Skeletal muscle tissue (tissue), 4 donors: Measurements from ENCODE around the gene SH3GLB2. TPM values are rescaled to one million over a fixed set of nuclear protein-coding genes. Genes with fewer than 3 reads are reported as not detected.
"Not testable (repeated sequence)": the region's sequence is repeated elsewhere in the genome, so short reads cannot be mapped to it uniquely, and the experiment has no call there.

Experiments used
- H3K27ac ChIP-seq: one replicate; pipeline ENCODE4 v1.7.0; 2013; ENCODE audit warnings: mild to moderate bottlenecking, low read depth, low read length, inconsistent platforms
- H3K27me3 ChIP-seq, 3 donors: one replicate each; pipeline ENCODE4 v1.7.0; 2013; ENCODE audit warnings: low read length in 3 of 3; ENCODE audit not compliant: control insufficient read depth in 3 of 3, insufficient read depth in 3 of 3
- H3K36me3 ChIP-seq, 3 donors: one replicate each; pipeline ENCODE4 v1.7.0; 2013; ENCODE audit warnings: low read length in 3 of 3; ENCODE audit not compliant: control insufficient read depth in 3 of 3, insufficient read depth in 3 of 3
- H3K4me1 ChIP-seq, 3 donors: one replicate each; pipeline ENCODE4 v1.7.0; 2013; ENCODE audit warnings: low read length in 3 of 3, mild to moderate bottlenecking in 3 of 3; ENCODE audit not compliant: control insufficient read depth in 3 of 3, insufficient read depth in 3 of 3
- H3K4me3 ChIP-seq, 3 donors: one replicate each; pipeline ENCODE4 v1.7.0; 2013; ENCODE audit warnings: low read length in 3 of 3
- H3K9ac ChIP-seq, 3 donors: one replicate each; pipeline ENCODE4 v1.7.0; 2013; ENCODE audit warnings: low read length in 3 of 3, mild to moderate bottlenecking in 3 of 3, moderate library complexity in 2 of 3, low read depth in 1 of 3
- H3K9me3 ChIP-seq, 3 donors: one replicate each; pipeline ENCODE4 v1.7.0; 2013; ENCODE audit warnings: low read length in 3 of 3; ENCODE audit not compliant: control insufficient read depth in 3 of 3
- total RNA-seq: library from RNA; depleted of rRNA; stranded (reverse); fragments of >200 nt; gene quantifications from one replicate; pipeline ENCODE4 v1.2.3, GENCODE V29; 2014
- donor health status: Osteomylitis.

The SH3GLB2 gene
- total RNA-seq, 1 donor from 2014 or later = 25.1 TPM

- no peak overlapping the region for H3K27ac ChIP-seq
- no peak overlapping the region for H3K9ac ChIP-seq
- H3K9me3 ChIP-seq = no peaks in the 10 kb centered on the region
- H3K4me1 ChIP-seq = no peaks in the 10 kb centered on the region
- H3K36me3 ChIP-seq = peaks cover 30 to 58% (median 48%) of the 10 kb centered on the region in 3 donors
- H3K4me3 ChIP-seq = no peak overlapping the region
- H3K27me3 ChIP-seq = no peaks in the 10 kb centered on the region
Observed at GRCh38 chr9:128979111-128979510, 49.0 kb downstream of the SH3GLB2 start.

GRCh38 chr9:128972956-128973355, 55.2 kb downstream of the SH3GLB2 start:
- no peak overlapping the region for H3K27ac ChIP-seq
- no peaks in the 10 kb centered on the region for H3K27me3 ChIP-seq
- H3K9me3 ChIP-seq = no peaks in the 10 kb centered on the region
- peaks cover 34 to 68% (median 59%) of the 10 kb centered on the region in 3 donors for H3K36me3 ChIP-seq
- H3K4me1 ChIP-seq = no peaks in the 10 kb centered on the region
- H3K4me3 ChIP-seq = no peak overlapping the region
- H3K9ac ChIP-seq = no peak overlapping the region

GRCh38 chr9:128969491-128969890, 58.6 kb downstream of the SH3GLB2 start:
- no peak overlapping the region for H3K9ac ChIP-seq
- H3K9me3 ChIP-seq = no peaks in the 10 kb centered on the region
- no peak overlapping the region for H3K27ac ChIP-seq
- H3K36me3 ChIP-seq = peaks cover 24 to 53% (median 50%) of the 10 kb centered on the region in 3 donors
- H3K4me1 ChIP-seq = no peaks in the 10 kb centered on the region
- H3K27me3 ChIP-seq = no peaks in the 10 kb centered on the region
- H3K4me3 ChIP-seq = no peak overlapping the region

- not testable (repeated sequence) for H3K4me1 ChIP-seq, H3K27ac ChIP-seq, H3K9ac ChIP-seq, H3K9me3 ChIP-seq, H3K4me3 ChIP-seq, H3K27me3 ChIP-seq
- peaks cover 10 to 37% (median 32%) of the 10 kb centered on the region in 3 donors for H3K36me3 ChIP-seq
Observed at GRCh38 chr9:128961403-128961802, 66.7 kb downstream of the SH3GLB2 start.

Other genes starting within 250 kb of the SH3GLB2 start
- 9.4 TPM for gene TBC1D13, start 241.1 kb downstream of the SH3GLB2 start, total RNA-seq
- gene ENDOG, start 209.8 kb downstream of the SH3GLB2 start, total RNA-seq = 19.3 TPM
- 11.0 TPM for gene SPOUT1, start 198.5 kb downstream of the SH3GLB2 start, total RNA-seq
- gene KYAT1, start 146.4 kb downstream of the SH3GLB2 start, total RNA-seq = 2.1 TPM
- gene LRRC8A, start 146.2 kb downstream of the SH3GLB2 start, total RNA-seq = 9.9 TPM
- 17.7 TPM for gene PHYHD1, start 107.3 kb downstream of the SH3GLB2 start, total RNA-seq
- gene DOLK, start 80.7 kb downstream of the SH3GLB2 start, total RNA-seq = 11.5 TPM
- 36.5 TPM for gene NUP188, start 80.6 kb downstream of the SH3GLB2 start, total RNA-seq
- 12.0 TPM for gene MIGA2, start 8.3 kb upstream of the SH3GLB2 start, total RNA-seq
- gene DOLPP1, start 52.8 kb upstream of the SH3GLB2 start, total RNA-seq = 5.2 TPM
- gene CRAT, start 82.5 kb upstream of the SH3GLB2 start, total RNA-seq = 27.1 TPM
- gene PTPA, start 83.1 kb upstream of the SH3GLB2 start, total RNA-seq = 66.8 TPM
- 16.7 TPM for gene IER5L, start 149.9 kb upstream of the SH3GLB2 start, total RNA-seq